SK-MEL-5 (cell line): ENCODE data around the gene SHISAL2B. TPM values are rescaled to one million over a fixed set of nuclear protein-coding genes. Genes with fewer than 3 reads are reported as not detected.
"Not testable (repeated sequence)": the region's sequence is repeated elsewhere in the genome, so short reads cannot be mapped to it uniquely, and the experiment has no call there.

ENCODE experiments used
- DNase-seq: peaks from one replicate; pipeline ENCODE4 v3.0.0-alpha.2; 2016; ENCODE audit warnings: low read depth, low spot score
- in situ Hi-C: cut with HindIII; loops from 2 replicates; pipeline ENCODE4 v1.10.0; 2016; ENCODE audit warnings: low sequenced_read_pairs, high pct_unique_total_duplicates, low pct_unique_long_range_greater_than_20kb
- total RNA-seq: library from RNA; depleted of rRNA; stranded (reverse); fragments of >200 nt; shearing (Covaris generic); gene quantifications from 2 replicates; pipeline ENCODE4 v1.2.3, GENCODE V29; 2014

Gene SHISAL2B
- total RNA-seq, 1 experiment from 2014 or later, result not detected

GRCh38 chr5:64688965-64689364, 1.3 kb upstream of the SHISAL2B start:
- DNase-seq, result peak; percentile 57
- in situ Hi-C loops, result no loop called here

- in situ Hi-C loops, result no loop called here
- no peak for DNase-seq
Measured at GRCh38 chr5:64690104-64690416, 243 bp upstream of the SHISAL2B start.

- no peak for DNase-seq
- in situ Hi-C loops, result no loop called here
Measured at GRCh38 chr5:64691291-64691690, 988 bp downstream of the SHISAL2B start.

GRCh38 chr5:64693636-64694035, 3.3 kb downstream of the SHISAL2B start:
- in situ Hi-C loops, result no loop called here
- no peak for DNase-seq

- DNase-seq, in situ Hi-C loops: not testable (repeated sequence)
Measured at GRCh38 chr5:64696414-64696813, 6.1 kb downstream of the SHISAL2B start.

- DNase-seq, result no peak
- in situ Hi-C loops, result no loop called here
Measured at GRCh38 chr5:64700765-64701164, 10.5 kb downstream of the SHISAL2B start.

GRCh38 chr5:64706074-64706473, 15.8 kb downstream of the SHISAL2B start:
- in situ Hi-C loops, DNase-seq: not testable (repeated sequence)

- no peak for DNase-seq
- in situ Hi-C loops, result no loop called here
Measured at GRCh38 chr5:64707191-64707590, 16.9 kb downstream of the SHISAL2B start.

GRCh38 chr5:64714495-64714894, 24.2 kb downstream of the SHISAL2B start:
- in situ Hi-C loops, DNase-seq: not testable (repeated sequence)

- no peak for DNase-seq
- in situ Hi-C loops, result no loop called here
Measured at GRCh38 chr5:64722588-64722987, 32.3 kb downstream of the SHISAL2B start.

GRCh38 chr5:64727150-64727549, 36.8 kb downstream of the SHISAL2B start:
- DNase-seq, result no peak
- in situ Hi-C loops, result no loop called here

GRCh38 chr5:64742411-64742810, 52.1 kb downstream of the SHISAL2B start:
- in situ Hi-C loops, result no loop called here
- no peak for DNase-seq

- in situ Hi-C loops, result no loop called here
- DNase-seq, result no peak
Measured at GRCh38 chr5:64742821-64743220, 52.5 kb downstream of the SHISAL2B start.

- in situ Hi-C loops, result no loop called here
Measured at GRCh38 chr5:64744914-64745313, 54.6 kb downstream of the SHISAL2B start.

GRCh38 chr5:64746446-64746845, 56.1 kb downstream of the SHISAL2B start:
- in situ Hi-C loops, result no loop called here
- DNase-seq, result no peak

More at GRCh38 chr5:64744914-64745313, 54.6 kb downstream of the SHISAL2B start:
- DNase-seq, result no peak

- in situ Hi-C loops, result no loop called here
- no peak for DNase-seq
Measured at GRCh38 chr5:64749385-64749784, 59.1 kb downstream of the SHISAL2B start.

GRCh38 chr5:64754066-64754465, 63.8 kb downstream of the SHISAL2B start:
- no peak for DNase-seq
- in situ Hi-C loops, result no loop called here

GRCh38 chr5:64758901-64759300, 68.6 kb downstream of the SHISAL2B start:
- no peak for DNase-seq
- in situ Hi-C loops, result no loop called here

- DNase-seq, result no peak
- in situ Hi-C loops, result no loop called here
Measured at GRCh38 chr5:64759960-64760660, 69.8 kb downstream of the SHISAL2B start.
